SK-MEL-5 (cell line): ENCODE results near the gene CADPS2. TPM values are rescaled to one million over a fixed set of nuclear protein-coding genes. Genes with fewer than 3 reads are reported as not detected.

Experiments
- DNase-seq: peaks from one replicate; pipeline ENCODE4 v3.0.0-alpha.2; 2016; ENCODE audit warnings: low read depth, low spot score
- in situ Hi-C: cut with HindIII; loops from 2 replicates; pipeline ENCODE4 v1.10.0; 2016; ENCODE audit warnings: low sequenced_read_pairs, high pct_unique_total_duplicates, low pct_unique_long_range_greater_than_20kb
- total RNA-seq: library from RNA; depleted of rRNA; stranded (reverse); fragments of >200 nt; shearing (Covaris generic); gene quantifications from 2 replicates; pipeline ENCODE4 v1.2.3, GENCODE V29; 2014

CADPS2 gene
- total RNA-seq, 1 experiment from 2014 or later, result 40.8 TPM

DNA sequence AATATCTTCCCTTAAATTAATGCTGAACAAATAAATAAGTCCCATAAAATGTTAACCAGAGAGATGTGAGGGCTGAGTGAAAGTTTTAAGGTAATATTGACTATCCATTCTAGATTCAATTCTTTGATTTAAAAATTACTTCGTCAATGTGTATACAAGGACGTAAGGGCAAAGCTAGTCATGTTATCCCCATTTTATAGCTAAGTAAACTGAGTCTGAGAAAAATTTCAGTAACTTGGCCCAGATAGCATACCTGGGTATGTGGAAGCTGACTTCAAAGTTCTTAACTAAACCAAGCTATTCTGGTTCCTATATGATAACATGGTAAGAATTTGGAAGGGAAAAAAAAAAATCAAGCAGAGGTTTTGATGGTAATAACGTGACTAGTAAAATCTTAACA lies 72.4 kb downstream of the CADPS2 start:
- no peak for DNase-seq
- in situ Hi-C loops, result no loop called here

DNA sequence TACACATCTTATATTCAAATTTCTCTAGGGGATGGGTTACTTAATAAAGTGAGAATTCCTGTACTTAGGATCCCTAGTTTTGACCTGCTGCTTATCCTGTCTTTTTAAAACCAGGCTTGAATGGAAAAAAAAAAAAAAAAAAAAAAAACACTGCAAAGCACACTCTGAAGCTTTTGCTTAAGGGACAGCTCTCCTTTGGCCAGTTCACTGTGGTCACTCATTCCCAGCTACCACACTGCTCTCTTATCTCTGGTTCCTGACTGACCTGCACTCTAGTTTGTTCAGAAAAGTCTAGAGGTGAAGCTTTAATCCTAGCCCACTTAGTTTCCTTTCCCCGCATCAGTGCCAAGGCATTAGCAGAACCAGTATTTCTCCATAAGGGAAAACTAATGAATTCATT lies 82.4 kb downstream of the CADPS2 start:
- no peak for DNase-seq
- in situ Hi-C loops, result no loop called here

DNA sequence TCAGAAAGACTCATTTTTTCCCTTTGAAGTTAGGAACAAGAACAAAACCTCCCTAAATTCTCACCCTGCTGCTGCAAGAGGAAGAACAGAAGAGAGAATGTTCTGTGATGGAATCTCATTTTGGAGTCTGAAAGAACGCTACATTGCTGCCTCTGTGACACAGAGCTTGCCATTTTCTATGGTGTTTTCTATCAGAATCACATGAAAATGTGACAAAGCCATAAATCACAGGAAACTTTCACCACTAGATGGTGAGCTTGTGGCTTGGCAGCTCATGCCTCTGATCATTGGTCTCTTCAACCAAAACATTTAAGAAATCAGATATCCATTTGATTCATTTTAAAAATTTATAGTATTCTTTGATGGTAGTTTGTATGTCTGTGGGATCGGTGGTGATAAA lies 82.9 kb downstream of the CADPS2 start:
- in situ Hi-C loops, result no loop called here
- peak; percentile 90 for DNase-seq

DNA sequence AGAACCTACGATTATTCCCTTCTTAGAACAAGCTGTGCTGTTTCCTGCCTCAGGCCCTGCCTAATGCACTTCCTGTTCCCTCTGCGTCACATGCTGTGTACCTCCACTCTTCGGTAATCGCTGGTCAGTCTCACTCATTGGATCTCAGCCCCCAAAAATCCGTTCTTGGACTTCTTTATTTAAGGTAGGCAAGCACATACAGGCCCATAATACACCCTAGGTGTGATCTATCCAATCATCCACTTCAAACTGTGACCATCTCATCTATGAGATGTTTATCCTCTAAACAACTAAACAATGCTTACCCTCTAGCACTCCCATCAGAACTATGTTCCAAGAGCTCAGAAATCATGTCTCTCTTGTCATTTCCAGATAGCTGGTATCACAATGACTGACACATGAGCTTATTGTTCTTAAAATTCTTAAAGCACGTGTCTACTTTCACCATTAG lies 83.9 kb downstream of the CADPS2 start:
- in situ Hi-C loops, result no loop called here
- DNase-seq, result peak; percentile 67

DNA sequence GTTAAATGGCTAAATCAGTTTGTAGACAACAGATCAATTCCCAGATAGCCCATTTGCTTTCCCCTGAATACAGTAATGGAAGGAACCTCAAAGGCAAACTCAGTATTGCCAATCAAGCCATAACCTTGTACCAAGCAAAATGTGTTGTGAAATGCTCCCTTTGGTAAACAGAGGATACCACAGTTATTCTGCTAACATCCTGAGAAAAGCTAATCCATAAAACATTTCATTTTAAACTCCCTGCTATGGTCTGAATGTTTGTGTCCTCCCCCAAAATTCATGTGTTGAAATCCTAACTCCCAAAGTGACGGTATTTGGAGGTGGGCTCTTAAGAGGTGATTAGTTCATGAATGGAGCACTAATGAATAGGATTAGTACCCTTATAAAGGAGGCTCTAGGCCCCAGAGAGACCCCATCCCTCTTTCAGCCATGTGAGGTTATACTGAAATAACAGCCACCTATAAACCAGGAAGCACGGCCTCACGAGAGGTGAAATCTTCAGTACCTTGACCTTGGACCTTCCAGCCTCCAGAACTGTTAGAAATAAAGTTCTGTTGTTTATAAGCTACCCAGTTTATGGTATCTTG lies 94.2 kb downstream of the CADPS2 start:
- in situ Hi-C loops, result no loop called here
- DNase-seq, result no peak

DNA sequence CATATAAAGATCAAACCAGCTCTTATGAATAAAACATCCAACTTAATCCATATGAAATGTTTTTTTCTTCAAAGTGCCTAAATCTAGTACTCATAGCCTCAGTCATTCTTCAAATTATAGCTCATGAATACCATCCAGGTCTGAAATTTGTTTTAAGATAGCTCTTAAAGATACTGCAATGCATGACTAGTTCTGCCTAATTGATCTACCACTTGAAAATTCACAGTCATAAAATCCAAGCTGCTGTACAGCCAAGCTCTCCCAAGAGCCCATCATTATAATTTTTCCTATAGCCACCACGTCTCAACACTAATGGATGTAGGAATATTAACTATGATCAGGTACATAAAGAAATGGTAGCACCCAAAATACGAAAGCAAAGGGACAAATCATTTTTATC lies 95.7 kb downstream of the CADPS2 start:
- in situ Hi-C loops, result no loop called here
- no peak for DNase-seq

DNA sequence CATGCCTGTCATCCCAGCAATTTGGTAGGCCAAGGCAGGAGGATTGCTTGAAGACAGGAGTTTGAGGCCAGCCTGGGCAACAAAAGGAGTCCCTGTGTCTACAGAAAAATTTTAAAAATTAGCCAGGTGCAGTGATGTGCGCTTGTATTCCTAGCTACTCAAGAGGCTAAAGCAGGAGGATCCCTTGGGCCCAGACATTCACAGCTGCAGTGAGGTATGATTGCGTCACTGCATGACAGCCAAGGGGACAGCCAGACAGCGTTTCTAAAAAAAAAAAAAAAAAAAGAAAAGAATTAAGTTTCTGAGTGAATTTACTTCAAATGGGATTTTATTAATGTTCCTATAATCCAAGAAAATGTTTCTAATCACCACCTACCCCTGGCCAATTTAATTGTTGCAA lies 96.1 kb downstream of the CADPS2 start:
- in situ Hi-C loops, result no loop called here
- no peak for DNase-seq

DNA sequence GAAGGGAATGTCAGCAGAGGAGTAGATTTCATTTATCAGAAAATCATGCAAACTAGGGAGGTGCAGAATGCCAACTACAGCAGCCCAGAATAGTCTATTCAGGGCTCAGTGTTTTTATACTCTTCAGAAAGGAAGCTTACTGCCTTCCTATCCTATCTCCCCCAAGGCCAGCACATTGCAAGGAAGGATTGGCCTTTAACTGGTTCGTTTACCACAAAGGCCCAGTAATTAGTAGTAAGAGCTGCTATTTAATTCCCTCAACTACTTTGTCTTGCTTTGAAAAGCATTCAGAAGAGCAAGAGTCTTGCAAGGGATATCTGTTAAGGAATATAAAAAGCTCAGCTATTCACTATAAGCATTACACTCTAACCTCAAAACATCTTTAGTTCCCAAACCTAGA lies 97.1 kb downstream of the CADPS2 start:
- in situ Hi-C loops, result no loop called here
- DNase-seq, result no peak

DNA sequence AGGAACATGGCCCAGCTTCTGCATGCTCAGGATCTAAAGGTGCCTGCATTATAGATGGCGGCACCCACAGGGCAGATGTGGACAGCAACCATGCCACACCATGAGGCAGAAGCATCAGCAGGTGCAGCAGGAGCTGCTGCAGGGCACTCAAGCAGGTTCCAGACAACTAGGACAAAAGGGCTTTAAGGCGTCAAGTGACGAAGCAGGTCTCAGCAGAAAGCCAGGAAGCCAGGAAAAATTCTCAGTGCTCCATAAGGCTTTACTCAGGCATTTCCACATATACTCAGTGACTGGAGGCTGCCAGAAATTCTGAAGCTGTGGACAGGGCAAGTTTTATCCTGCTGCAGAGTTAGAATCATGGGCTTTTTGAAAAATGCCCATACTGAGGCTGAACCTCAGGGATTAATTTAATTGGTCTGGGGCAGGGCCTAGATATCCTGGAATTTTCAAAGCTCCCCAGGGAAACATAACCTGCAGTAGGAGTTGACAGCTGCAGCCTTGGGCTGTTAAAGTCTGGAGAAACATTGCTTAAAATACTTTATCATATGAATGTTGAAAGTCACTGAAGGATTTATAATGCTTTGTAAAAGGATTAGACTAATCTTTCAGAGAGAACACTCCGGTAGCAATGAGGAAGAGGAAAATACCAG lies 115.4 kb downstream of the CADPS2 start:
- in situ Hi-C loops, result no loop called here
- no peak for DNase-seq

DNA sequence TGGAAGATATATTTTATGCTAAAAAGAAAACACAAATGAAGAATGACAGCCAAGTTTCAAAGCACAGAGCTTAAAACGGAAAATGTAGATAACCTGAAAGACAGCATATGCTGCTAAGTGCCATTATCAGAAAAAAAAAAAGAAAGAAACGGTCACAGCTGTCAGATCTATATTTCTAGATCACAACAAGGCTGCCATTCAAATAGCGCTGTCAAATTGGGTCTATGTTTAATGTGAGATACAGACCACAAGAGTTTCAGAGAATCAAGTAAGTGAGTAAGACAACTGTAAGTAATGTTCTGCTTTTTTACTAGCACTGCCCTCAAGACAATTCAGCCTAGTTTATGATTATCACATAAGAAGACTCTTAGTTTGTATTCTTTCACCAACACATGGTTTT lies 117.4 kb downstream of the CADPS2 start:
- in situ Hi-C loops, result no loop called here
- DNase-seq, result peak; percentile 19

DNA sequence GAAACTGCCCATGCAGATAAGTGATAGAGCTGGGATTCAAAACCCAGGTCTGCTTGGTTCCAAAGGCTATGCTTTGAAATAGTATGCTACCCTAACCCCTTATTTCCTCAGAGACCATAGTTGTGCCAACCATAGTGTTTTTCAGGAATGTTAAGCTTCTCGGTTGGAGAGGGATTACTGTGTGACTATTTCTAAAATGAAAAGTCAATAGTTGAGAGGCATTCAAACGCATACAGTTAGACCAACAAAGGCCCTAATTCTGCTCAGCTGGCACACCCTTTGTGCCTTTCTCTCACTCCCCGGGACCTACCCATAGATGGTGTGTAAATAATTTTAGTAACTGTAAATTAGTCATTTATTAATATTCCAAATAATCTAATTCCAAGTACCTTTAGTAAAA lies 118.9 kb downstream of the CADPS2 start:
- DNase-seq, result no peak
- in situ Hi-C loops, result no loop called here

DNA sequence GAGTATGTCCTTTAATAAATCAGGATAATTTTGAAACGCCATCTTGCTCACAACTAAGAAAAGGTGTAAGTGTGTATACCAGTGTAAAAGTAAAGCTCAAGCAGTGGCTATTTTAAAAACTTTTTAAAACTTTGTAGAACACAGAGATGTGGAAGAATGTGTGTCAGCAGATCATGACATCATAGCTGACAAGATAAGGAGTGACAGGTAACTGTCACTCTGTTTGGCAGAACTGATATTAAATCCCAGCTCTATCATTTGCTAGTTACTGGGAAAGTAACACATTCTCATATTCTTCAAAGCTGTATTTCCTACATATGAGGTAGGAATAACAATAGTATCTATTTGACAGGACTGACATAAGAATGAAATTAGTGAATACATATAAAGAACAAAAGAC lies 119.7 kb downstream of the CADPS2 start:
- DNase-seq, result no peak
- in situ Hi-C loops, result no loop called here

DNA sequence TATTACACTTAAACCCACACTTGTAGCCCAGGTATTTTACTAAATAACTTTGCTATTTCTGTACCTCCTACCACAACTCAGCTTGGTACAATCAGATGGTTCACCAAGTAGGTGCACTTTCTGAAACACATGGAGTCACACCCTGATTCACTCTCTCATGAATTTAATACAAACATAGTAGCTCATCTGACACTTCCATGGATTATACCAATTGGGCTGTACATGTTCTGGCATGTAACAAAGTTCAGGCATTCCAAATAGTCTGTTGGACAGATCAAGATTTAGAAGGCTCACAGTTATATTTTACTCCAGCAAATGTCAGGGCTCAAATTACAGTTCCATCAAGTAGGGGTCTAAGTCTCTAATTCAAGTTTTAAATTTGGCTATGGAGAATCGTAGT lies 121.4 kb downstream of the CADPS2 start:
- in situ Hi-C loops, result no loop called here
- no peak for DNase-seq

DNA sequence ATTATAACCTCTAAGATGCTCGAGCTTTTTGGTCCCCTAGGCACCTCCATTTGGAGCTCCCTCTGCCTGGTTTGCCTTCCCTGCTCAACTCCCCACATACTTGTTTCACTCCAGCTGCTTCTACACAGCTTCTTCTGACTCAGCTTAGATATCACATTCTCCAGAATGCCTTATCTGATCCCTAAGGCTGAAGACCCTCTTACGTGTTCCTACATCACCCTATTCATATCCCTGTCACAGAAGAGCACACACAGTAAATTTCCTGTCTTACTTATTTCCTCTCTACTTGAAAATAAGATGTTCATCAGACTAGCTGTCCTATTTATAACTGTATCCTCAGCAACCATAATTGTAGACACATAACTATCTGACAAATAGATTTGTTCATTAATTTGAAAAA lies 122.2 kb downstream of the CADPS2 start:
- no peak for DNase-seq
- in situ Hi-C loops, result no loop called here

DNA sequence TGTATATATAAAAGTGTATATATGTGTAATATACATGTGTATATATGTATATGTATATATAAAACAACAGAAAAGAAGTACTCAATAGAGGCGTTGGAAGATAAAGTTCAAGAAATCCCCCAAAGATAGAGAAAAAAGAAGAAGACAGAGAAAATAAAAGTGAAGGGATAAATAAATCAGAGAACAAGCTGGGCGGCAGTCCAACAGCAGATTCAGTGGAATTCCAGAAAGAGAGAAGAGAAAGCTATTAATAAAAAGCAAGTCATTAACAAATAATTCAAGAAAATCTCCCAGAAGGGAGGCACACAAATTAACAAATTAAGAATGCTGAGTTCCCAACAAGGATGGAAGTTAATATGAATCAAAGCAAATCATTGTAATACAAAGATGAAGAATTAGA lies 124.2 kb downstream of the CADPS2 start:
- in situ Hi-C loops, result no loop called here
- no peak for DNase-seq

DNA sequence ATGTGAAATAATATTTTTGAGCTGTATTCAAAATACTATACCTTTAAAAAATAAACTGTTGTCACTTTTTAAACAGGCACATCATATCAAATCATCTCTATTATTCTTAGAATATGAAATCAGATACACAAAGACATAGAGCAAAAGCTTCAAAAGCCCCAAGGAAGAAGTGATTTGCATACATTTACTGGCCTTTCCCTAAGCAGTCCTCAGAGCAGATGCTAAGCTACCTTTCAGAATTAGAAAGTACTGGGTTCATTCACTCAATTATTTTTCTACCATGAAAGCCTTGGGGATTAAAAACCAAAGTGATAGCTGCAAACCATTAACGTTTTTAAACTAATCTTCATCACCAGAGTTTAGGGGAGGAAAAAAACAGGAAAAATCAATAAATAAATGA lies 127.8 kb downstream of the CADPS2 start:
- no peak for DNase-seq
- in situ Hi-C loops, result no loop called here

DNA sequence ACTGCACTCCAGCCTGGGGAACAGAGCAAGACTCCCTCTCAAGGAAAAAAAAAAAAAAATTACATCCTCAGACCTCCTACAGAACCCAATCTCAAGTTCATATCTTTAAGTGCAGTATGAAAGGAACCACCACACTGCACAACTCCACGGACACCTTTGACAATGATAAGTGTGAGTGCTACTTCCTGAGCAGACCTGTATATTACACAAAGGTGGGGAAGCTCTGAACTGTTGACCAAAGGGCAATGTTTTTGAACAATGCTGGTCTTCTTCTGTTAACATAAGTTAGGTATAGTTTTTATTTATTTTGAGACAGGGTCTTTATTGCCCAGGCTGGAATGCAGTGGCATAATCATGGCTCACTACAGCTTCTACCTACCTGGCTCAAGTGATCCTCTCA lies 129.4 kb downstream of the CADPS2 start:
- in situ Hi-C loops, result no loop called here
- no peak for DNase-seq

DNA sequence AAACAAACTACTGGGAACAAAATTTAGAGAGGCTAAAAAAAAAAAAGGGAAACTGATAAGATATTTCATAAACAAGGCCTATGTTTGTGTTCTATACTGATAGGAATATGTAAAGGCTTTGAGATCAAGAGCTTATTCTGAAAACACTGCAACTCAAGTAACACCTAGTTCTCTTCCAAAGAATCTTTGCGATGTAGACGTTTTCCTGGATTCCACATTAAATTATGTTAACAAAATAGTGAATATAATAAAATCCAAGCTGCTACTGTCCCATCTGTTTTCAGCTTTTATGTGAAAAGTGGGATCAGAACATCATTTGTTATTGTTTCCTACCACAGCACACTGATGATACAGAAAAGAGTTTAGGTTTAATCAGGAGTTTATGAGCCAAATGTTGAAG lies 130.6 kb downstream of the CADPS2 start:
- in situ Hi-C loops, result no loop called here
- no peak for DNase-seq

DNA sequence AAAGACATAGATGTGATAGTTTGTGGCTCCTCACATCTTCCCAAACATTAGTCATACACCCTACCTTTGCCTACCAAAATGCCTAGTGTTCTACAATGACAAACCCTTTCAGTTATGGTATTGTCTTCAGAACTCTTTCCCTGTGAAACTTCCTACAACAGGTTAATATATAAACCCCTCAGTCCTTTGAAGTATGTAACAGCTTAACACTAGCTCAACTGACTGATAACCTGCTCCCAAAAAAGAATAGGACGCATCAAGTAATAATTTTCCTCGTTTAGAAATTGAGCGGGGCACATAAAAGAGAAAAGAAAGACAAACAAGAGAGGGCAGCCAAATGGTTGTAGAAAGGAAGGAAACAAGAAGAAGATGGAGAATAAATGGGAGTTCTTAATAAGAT lies 133.7 kb downstream of the CADPS2 start:
- in situ Hi-C loops, result no loop called here

DNA sequence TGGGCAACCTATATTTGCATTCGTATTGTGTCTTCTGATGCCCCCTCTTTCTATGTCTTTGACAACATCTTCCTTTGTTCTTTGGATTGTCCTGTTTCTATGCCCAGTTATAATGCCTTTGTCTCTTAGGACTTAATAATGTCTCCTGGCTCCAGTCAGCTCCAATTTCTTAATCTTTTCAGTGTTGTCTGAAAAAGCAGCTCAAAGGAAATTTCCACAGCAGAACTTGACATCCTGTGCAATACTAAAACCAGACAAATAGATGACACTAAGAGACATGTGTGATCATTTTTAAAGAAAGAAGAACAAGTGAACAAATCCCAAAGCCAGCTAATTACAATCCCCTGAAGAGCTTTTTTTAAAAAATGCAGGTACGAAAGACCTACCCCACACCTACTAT lies 135.9 kb downstream of the CADPS2 start:
- DNase-seq, result no peak
- in situ Hi-C loops, result no loop called here

More for the DNA sequence above, 133.7 kb downstream of the CADPS2 start:
- DNase-seq, result no peak
